HEK293 (cell line): ENCODE data around the gene IL23A.

ENCODE experiments used
- CTCF ChIA-PET: fragments of 350-600 bp; formaldehyde crosslinking; extraction: SDS; loops from one replicate; lab custom pipeline; 2021; ENCODE audit warnings: antibody characterized with exemption; lab: Yijun Ruan, JAX
- POLR2A ChIA-PET: fragments of 300-600 bp; formaldehyde crosslinking; extraction: SDS; loops from one replicate; lab custom pipeline; 2020; ENCODE audit warnings: antibody characterized with exemption, inconsistent platforms; lab: Yijun Ruan, JAX
- H3K27ac ChIP-seq: fragments of 200-500 bp; sonication (Bioruptor generic); 2 replicates; pipeline ENCODE4 v1.5.1; 2014; ENCODE audit warnings: low read depth, low read length, control low read depth, inconsistent platforms; ENCODE audit errors: extremely low read depth
- H3K36me3 ChIP-seq, 2 experiments: fragments of 200-500 bp in 1 of 2; sonication (Bioruptor generic) in 1 of 2; 1 replicate in 1 of 2; 2 replicates in 1 of 2; pipeline ENCODE4 v1.5.1; 2014 to 2017; ENCODE audit warnings: inconsistent platforms in 2 of 2, low read length in 2 of 2; ENCODE audit not compliant: control insufficient read depth in 2 of 2, insufficient read depth in 1 of 2
- H3K4me1 ChIP-seq: fragments of 200-500 bp; sonication (Bioruptor generic); 2 replicates; pipeline ENCODE4 v1.5.1; 2014; ENCODE audit warnings: mild to moderate bottlenecking, low read length, inconsistent platforms; ENCODE audit not compliant: control insufficient read depth, insufficient read depth
- H3K4me3 ChIP-seq: 2 replicates; pipeline ENCODE4 v1.5.1; 2011; ENCODE audit warnings: low read depth, mild to moderate bottlenecking, control low read depth, low read length, moderate library complexity
- H3K9me3 ChIP-seq: fragments of 200-500 bp; sonication (Bioruptor generic); 2 replicates; pipeline ENCODE4 v1.5.1; 2014; ENCODE audit warnings: low read depth, low read length, inconsistent platforms; ENCODE audit not compliant: control insufficient read depth, insufficient read depth
- BCL11B ChIP-seq: fragments of 450-650 bp; formaldehyde crosslinking; IDR thresholded peaks from 2 replicates; pipeline ENCODE4 v1.5.1; 2016; ENCODE audit warnings: low read depth, missing biosample characterization, missing genetic modification characterization
- GLI4 ChIP-seq: fragments of 450-650 bp; formaldehyde crosslinking; IDR thresholded peaks from 2 replicates; pipeline ENCODE4 v1.5.1; 2016; ENCODE audit warnings: missing biosample characterization, missing genetic modification characterization
- KLF16 ChIP-seq: fragments of 450-650 bp; formaldehyde crosslinking; IDR thresholded peaks from 2 replicates; pipeline ENCODE4 v1.5.1; 2017; ENCODE audit warnings: missing biosample characterization, missing genetic modification characterization
- KLF8 ChIP-seq: fragments of 450-650 bp; formaldehyde crosslinking; IDR thresholded peaks from 2 replicates; pipeline ENCODE4 v1.5.1; 2016; ENCODE audit warnings: missing biosample characterization, missing genetic modification characterization
- MEIS1 ChIP-seq: sonication (generic); formaldehyde crosslinking; IDR thresholded peaks from 2 replicates; pipeline ENCODE4 v1.8.1; 2022; ENCODE audit warnings: missing genetic modification reagents, mild to moderate bottlenecking, borderline replicate concordance
- MZF1 ChIP-seq: fragments of 450-650 bp; formaldehyde crosslinking; IDR thresholded peaks from 2 replicates; pipeline ENCODE4 v1.5.1; 2017; ENCODE audit warnings: missing biosample characterization, missing genetic modification characterization, borderline replicate concordance
- OVOL3 ChIP-seq: fragments of 450-650 bp; formaldehyde crosslinking; IDR thresholded peaks from 2 replicates; pipeline ENCODE4 v1.5.1; 2016; ENCODE audit warnings: missing biosample characterization, missing genetic modification characterization
- ZBTB1 ChIP-seq: fragments of 450-650 bp; formaldehyde crosslinking; IDR thresholded peaks from 2 replicates; pipeline ENCODE4 v1.5.1; 2016; ENCODE audit warnings: missing biosample characterization, missing genetic modification characterization
- ZFHX2 ChIP-seq: fragments of 450-650 bp; formaldehyde crosslinking; conservative IDR thresholded peaks from 2 replicates; pipeline ENCODE4 v1.5.1; 2016; ENCODE audit warnings: missing biosample characterization, missing genetic modification characterization
- ZNF10 ChIP-seq: fragments of 450-650 bp; formaldehyde crosslinking; IDR thresholded peaks from 2 replicates; pipeline ENCODE4 v1.5.1; 2017; ENCODE audit warnings: missing biosample characterization, missing genetic modification characterization
- ZNF112 ChIP-seq: fragments of 450-650 bp; formaldehyde crosslinking; IDR thresholded peaks from 2 replicates; pipeline ENCODE4 v1.5.0; 2017; ENCODE audit warnings: missing biosample characterization, missing genetic modification characterization
- ZNF114 ChIP-seq: fragments of 450-650 bp; formaldehyde crosslinking; IDR thresholded peaks from 2 replicates; pipeline ENCODE4 v1.5.0; 2017; ENCODE audit warnings: missing biosample characterization, missing genetic modification characterization
- ZNF175 ChIP-seq: fragments of 450-650 bp; formaldehyde crosslinking; IDR thresholded peaks from 2 replicates; pipeline ENCODE4 v1.5.1; 2016; ENCODE audit warnings: missing biosample characterization, missing genetic modification characterization
- ZNF221 ChIP-seq: fragments of 450-650 bp; formaldehyde crosslinking; IDR thresholded peaks from 2 replicates; pipeline ENCODE4 v1.5.1; 2017; ENCODE audit warnings: missing biosample characterization, missing genetic modification characterization, borderline replicate concordance
- ZNF335 ChIP-seq: fragments of 450-650 bp; formaldehyde crosslinking; conservative IDR thresholded peaks from 2 replicates; pipeline ENCODE4 v1.5.1; 2016; ENCODE audit warnings: missing biosample characterization, missing genetic modification characterization
- ZNF354C ChIP-seq: fragments of 450-650 bp; formaldehyde crosslinking; IDR thresholded peaks from 2 replicates; pipeline ENCODE4 v1.5.1; 2016; ENCODE audit warnings: missing biosample characterization, missing genetic modification characterization, low read depth, borderline replicate concordance
- ZNF394 ChIP-seq: fragments of 450-650 bp; formaldehyde crosslinking; IDR thresholded peaks from 2 replicates; pipeline ENCODE4 v1.5.1; 2016; ENCODE audit warnings: missing biosample characterization, missing genetic modification characterization, mild to moderate bottlenecking, moderate library complexity, borderline replicate concordance
- ZNF416 ChIP-seq: fragments of 450-650 bp; formaldehyde crosslinking; IDR thresholded peaks from 2 replicates; pipeline ENCODE4 v1.5.1; 2016; ENCODE audit warnings: missing biosample characterization, missing genetic modification characterization
- ZNF549 ChIP-seq: fragments of 450-650 bp; IDR thresholded peaks from 2 replicates; pipeline ENCODE4 v1.5.1; 2018; ENCODE audit warnings: missing biosample characterization, missing genetic modification characterization, mild to moderate bottlenecking, inconsistent platforms, moderate library complexity
- ZNF624 ChIP-seq: fragments of 450-650 bp; formaldehyde crosslinking; IDR thresholded peaks from 2 replicates; pipeline ENCODE4 v1.5.1; 2017; ENCODE audit warnings: missing biosample characterization, missing genetic modification characterization
- ZNF629 ChIP-seq: fragments of 450-650 bp; formaldehyde crosslinking; IDR thresholded peaks from 2 replicates; pipeline ENCODE4 v1.5.1; 2017; ENCODE audit warnings: missing biosample characterization, missing genetic modification characterization
- ZNF658 ChIP-seq: fragments of 450-650 bp; formaldehyde crosslinking; IDR thresholded peaks from 2 replicates; pipeline ENCODE4; 2016; ENCODE audit warnings: missing biosample characterization, missing genetic modification characterization
- ZNF792 ChIP-seq: fragments of 450-650 bp; formaldehyde crosslinking; IDR thresholded peaks from 2 replicates; pipeline ENCODE4 v1.5.1; 2016; ENCODE audit warnings: missing biosample characterization, missing genetic modification characterization
- TF ChIP-seq, protein P1 (sequence below): fragments of 450-650 bp; formaldehyde crosslinking; IDR thresholded peaks from 2 replicates; pipeline ENCODE4 v1.5.1; 2016; ENCODE audit warnings: missing biosample characterization, missing genetic modification characterization
- TF ChIP-seq, protein P2 (sequence below): fragments of 450-650 bp; formaldehyde crosslinking; IDR thresholded peaks from 2 replicates; pipeline ENCODE4 v1.5.1; 2016; ENCODE audit warnings: missing biosample characterization, missing genetic modification characterization
- TF ChIP-seq, protein P3 (sequence below): fragments of 450-650 bp; formaldehyde crosslinking; IDR thresholded peaks from 2 replicates; pipeline ENCODE4 v1.5.1; 2016; ENCODE audit warnings: missing biosample characterization, missing genetic modification characterization
- TF ChIP-seq, protein P4 (sequence below): fragments of 450-650 bp; formaldehyde crosslinking; IDR thresholded peaks from 2 replicates; pipeline ENCODE4 v1.5.1; 2017; ENCODE audit warnings: missing biosample characterization, missing genetic modification characterization

The IL23A gene

DNA sequence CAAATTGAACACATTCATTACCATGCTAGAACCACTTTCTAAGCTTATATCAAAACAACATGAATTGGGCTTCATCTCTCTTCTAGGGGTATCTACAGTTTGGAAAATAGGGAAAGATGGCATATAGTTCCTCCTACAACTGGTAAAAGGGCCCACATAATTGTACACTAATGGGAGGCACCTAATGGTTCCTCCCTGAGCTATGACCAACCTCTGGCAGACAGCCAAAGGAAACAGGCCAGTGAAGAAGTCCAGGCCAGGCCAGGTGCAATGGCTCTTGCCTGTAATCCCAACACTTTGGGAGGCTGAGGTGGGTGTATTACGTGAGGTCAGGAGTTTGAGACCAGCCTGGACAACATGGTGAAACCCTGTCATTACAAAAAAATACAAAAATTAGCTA is 47.2 kb downstream of the IL23A start (continued):
- TF ChIP-seq, protein P1, sequence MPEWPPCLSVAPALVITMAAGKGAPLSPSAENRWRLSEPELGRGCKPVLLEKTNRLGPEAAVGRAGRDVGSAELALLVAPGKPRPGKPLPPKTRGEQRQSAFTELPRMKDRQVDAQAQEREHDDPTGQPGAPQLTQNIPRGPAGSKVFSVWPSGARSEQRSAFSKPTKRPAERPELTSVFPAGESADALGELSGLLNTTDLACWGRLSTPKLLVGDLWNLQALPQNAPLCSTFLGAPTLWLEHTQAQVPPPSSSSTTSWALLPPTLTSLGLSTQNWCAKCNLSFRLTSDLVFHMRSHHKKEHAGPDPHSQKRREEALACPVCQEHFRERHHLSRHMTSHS (tag by site-specific recombination): no peak
- TF ChIP-seq ZNF221 (tag by site-specific recombination) (no peak), ZNF624 (tag by site-specific recombination) (no peak)

DNA sequence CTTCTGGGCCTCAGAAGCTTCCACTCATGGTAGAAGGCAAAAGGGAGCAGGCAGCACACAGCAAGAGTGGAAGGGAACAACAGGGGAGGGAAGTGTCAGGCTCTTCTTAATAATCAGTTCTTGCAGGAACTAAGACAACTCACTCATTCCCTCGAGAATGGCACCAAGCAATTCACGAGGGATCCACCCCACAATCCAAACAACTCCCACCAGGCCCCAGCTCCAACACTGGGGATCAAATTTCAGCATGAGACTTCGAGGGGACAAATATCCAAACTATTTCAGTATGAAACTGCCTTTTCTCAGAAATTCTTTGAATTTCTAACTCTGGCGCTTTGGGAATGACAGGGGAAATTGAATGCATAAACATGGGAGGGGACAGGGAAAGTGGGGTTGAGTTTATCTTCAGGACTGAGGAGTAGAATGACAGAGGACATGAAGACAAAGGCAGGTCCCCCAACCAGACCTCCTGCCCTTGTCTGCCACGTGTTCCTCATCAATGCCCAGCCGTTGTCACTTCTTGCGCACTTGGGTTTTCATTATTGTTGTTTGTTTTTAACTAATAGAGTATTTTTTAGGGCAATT is 48.6 kb downstream of the IL23A start:
- POLR2A ChIA-PET: interaction anchor here (1.2 kb wide), 1 partner anchor 62 kb away, joined by 3 read pairs; the partner anchor contains the start of gene TIMELESS
- TF ChIP-seq MZF1 (tag by site-specific recombination): 0 out of 2 replicates have a peak, but pooled peaks have one; percentile 23
- no peak for TF ChIP-seq ZNF114 (tag by site-specific recombination)
- TF ChIP-seq ZNF416: no peak
- TF ChIP-seq ZBTB1 (tag by site-specific recombination): no peak
- no peak for TF ChIP-seq ZNF549
- TF ChIP-seq ZFHX2 (tag by site-specific recombination): 0 out of 2 replicates have a peak, but pooled peaks have one; percentile 27
- no peak for TF ChIP-seq ZNF112 (tag by site-specific recombination)
- no peak for TF ChIP-seq ZNF629 (tag by site-specific recombination)
- no peak for TF ChIP-seq ZNF335 (tag by site-specific recombination)
- TF ChIP-seq, protein P2, sequence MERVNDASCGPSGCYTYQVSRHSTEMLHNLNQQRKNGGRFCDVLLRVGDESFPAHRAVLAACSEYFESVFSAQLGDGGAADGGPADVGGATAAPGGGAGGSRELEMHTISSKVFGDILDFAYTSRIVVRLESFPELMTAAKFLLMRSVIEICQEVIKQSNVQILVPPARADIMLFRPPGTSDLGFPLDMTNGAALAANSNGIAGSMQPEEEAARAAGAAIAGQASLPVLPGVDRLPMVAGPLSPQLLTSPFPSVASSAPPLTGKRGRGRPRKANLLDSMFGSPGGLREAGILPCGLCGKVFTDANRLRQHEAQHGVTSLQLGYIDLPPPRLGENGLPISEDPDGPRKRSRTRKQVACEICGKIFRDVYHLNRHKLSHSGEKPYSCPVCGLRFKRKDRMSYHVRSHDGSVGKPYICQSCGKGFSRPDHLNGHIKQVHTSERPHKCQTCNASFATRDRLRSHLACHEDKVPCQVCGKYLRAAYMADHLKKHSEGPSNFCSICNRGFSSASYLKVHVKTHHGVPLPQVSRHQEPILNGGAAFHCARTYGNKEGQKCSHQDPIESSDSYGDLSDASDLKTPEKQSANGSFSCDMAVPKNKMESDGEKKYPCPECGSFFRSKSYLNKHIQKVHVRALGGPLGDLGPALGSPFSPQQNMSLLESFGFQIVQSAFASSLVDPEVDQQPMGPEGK (tag by site-specific recombination): peak; percentile 22; the same call in 1 of the 2 replicates
- no peak for TF ChIP-seq BCL11B (tag by site-specific recombination)
- TF ChIP-seq KLF8 (tag by site-specific recombination): no peak
- TF ChIP-seq ZNF175 (tag by site-specific recombination): no peak
- TF ChIP-seq, protein P3, sequence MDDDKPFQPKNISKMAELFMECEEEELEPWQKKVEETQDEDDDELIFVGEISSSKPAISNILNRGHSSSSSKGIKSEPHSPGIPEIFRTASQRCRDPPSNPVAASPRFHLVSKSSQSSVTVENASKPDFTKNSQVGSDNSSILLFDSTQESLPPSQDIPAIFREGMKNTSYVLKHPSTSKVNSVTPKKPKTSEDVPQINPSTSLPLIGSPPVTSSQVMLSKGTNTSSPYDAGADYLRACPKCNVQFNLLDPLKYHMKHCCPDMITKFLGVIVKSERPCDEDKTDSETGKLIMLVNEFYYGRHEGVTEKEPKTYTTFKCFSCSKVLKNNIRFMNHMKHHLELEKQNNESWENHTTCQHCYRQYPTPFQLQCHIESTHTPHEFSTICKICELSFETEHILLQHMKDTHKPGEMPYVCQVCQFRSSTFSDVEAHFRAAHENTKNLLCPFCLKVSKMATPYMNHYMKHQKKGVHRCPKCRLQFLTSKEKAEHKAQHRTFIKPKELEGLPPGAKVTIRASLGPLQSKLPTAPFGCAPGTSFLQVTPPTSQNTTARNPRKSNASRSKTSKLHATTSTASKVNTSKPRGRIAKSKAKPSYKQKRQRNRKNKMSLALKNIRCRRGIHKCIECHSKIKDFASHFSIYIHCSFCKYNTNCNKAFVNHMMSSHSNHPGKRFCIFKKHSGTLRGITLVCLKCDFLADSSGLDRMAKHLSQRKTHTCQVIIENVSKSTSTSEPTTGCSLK (tag by site-specific recombination): no peak
- no peak for TF ChIP-seq ZNF624 (tag by site-specific recombination)
- no peak for TF ChIP-seq ZNF354C
- no peak for TF ChIP-seq ZNF658 (tag by site-specific recombination)
- no peak for TF ChIP-seq ZNF10 (tag by site-specific recombination)
- no peak for TF ChIP-seq ZNF394 (tag by site-specific recombination)
- no peak for TF ChIP-seq GLI4 (tag by site-specific recombination)
- TF ChIP-seq KLF16 (tag by site-specific recombination): no peak
- TF ChIP-seq, protein P4, sequence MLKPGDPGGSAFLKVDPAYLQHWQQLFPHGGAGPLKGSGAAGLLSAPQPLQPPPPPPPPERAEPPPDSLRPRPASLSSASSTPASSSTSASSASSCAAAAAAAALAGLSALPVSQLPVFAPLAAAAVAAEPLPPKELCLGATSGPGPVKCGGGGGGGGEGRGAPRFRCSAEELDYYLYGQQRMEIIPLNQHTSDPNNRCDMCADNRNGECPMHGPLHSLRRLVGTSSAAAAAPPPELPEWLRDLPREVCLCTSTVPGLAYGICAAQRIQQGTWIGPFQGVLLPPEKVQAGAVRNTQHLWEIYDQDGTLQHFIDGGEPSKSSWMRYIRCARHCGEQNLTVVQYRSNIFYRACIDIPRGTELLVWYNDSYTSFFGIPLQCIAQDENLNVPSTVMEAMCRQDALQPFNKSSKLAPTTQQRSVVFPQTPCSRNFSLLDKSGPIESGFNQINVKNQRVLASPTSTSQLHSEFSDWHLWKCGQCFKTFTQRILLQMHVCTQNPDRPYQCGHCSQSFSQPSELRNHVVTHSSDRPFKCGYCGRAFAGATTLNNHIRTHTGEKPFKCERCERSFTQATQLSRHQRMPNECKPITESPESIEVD (tag by site-specific recombination): no peak
- TF ChIP-seq ZNF792 (tag by site-specific recombination): no peak
- TF ChIP-seq MEIS1 (CRISPR knock-in tag): no peak
- no peak for TF ChIP-seq OVOL3 (tag by site-specific recombination)

More for the DNA sequence above, 48.6 kb downstream of the IL23A start:
- Histone ChIP-seq H3K36me3 (no peaks in the 10 kb centered on the region), H3K4me1 (no peaks in the 10 kb centered on the region; the same call in 1 of the 2 replicates), H3K4me3 (no peak overlapping the region), H3K9me3 (no peaks in the 10 kb centered on the region), H3K27ac (no peak overlapping the region)
- CTCF ChIA-PET: no interaction called here
